SH-SY5Y (cell line): Measurements from ENCODE around the gene CES2.

Experiments
- GATA2 ChIP-seq: IDR thresholded peaks from 2 replicates; pipeline ENCODE4 v1.6.1; 2011; ENCODE audit warnings: mild to moderate bottlenecking, low read depth, low read length
- GATA3 ChIP-seq: IDR thresholded peaks from 2 replicates; pipeline ENCODE4 v1.6.1; 2011; ENCODE audit warnings: low read depth, mild to moderate bottlenecking, low read length, moderate library complexity

- TF ChIP-seq GATA2 (no peak), GATA3 (no peak)
Measured at GRCh38 chr16:66928702-66929388, 6.5 kb upstream of the CES2 start.
